ENCODE data around the gene APOC4.
"Not testable (repeated sequence)": the region's sequence is repeated elsewhere in the genome, so short reads cannot be mapped to it uniquely, and the experiment has no call there.

- not testable (repeated sequence) for TF ChIP-seq EP300 (IDR thresholded peaks at IDR 0.05)
- TF ChIP-seq, protein P1, sequence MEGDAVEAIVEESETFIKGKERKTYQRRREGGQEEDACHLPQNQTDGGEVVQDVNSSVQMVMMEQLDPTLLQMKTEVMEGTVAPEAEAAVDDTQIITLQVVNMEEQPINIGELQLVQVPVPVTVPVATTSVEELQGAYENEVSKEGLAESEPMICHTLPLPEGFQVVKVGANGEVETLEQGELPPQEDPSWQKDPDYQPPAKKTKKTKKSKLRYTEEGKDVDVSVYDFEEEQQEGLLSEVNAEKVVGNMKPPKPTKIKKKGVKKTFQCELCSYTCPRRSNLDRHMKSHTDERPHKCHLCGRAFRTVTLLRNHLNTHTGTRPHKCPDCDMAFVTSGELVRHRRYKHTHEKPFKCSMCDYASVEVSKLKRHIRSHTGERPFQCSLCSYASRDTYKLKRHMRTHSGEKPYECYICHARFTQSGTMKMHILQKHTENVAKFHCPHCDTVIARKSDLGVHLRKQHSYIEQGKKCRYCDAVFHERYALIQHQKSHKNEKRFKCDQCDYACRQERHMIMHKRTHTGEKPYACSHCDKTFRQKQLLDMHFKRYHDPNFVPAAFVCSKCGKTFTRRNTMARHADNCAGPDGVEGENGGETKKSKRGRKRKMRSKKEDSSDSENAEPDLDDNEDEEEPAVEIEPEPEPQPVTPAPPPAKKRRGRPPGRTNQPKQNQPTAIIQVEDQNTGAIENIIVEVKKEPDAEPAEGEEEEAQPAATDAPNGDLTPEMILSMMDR (IDR thresholded peaks at IDR 0.05), result not testable (repeated sequence)
These were observed 15.6 kb upstream of the APOC4 start for GRCh38 chr19:44926245-44927077.
